ENCODE measurements around the gene ITPR1.

DNA sequence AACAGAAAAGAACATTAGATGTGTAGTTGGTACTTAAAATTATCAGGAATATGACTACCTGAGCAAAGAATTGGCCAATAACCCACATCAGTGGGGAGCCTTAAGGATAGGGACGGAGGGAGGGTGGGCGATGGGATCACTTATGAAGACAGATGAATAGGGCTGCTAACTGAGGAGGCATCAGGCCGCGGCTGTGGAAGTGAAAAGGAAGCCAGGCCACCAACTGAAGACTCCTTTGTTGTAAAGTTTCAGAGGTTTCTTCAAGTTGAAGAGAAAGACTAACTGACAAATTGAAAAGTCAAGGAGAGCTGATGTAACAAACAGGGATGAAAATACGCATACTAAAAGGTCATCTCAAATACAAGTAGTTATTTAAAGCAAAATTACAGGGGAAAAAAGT lies 350.5 kb downstream of the ITPR1 start:
- TF ChIP-seq, protein P1, sequence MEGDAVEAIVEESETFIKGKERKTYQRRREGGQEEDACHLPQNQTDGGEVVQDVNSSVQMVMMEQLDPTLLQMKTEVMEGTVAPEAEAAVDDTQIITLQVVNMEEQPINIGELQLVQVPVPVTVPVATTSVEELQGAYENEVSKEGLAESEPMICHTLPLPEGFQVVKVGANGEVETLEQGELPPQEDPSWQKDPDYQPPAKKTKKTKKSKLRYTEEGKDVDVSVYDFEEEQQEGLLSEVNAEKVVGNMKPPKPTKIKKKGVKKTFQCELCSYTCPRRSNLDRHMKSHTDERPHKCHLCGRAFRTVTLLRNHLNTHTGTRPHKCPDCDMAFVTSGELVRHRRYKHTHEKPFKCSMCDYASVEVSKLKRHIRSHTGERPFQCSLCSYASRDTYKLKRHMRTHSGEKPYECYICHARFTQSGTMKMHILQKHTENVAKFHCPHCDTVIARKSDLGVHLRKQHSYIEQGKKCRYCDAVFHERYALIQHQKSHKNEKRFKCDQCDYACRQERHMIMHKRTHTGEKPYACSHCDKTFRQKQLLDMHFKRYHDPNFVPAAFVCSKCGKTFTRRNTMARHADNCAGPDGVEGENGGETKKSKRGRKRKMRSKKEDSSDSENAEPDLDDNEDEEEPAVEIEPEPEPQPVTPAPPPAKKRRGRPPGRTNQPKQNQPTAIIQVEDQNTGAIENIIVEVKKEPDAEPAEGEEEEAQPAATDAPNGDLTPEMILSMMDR (conservative IDR thresholded peaks at IDR 0.05; ENCODE audit: low read depth in 2 of 2) = no peak
- TF ChIP-seq, protein P2, sequence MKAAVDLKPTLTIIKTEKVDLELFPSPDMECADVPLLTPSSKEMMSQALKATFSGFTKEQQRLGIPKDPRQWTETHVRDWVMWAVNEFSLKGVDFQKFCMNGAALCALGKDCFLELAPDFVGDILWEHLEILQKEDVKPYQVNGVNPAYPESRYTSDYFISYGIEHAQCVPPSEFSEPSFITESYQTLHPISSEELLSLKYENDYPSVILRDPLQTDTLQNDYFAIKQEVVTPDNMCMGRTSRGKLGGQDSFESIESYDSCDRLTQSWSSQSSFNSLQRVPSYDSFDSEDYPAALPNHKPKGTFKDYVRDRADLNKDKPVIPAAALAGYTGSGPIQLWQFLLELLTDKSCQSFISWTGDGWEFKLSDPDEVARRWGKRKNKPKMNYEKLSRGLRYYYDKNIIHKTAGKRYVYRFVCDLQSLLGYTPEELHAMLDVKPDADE (IDR thresholded peaks at IDR 0.05) = no peak
- no peak for TF ChIP-seq EZH2 (IDR thresholded peaks at IDR 0.05; ENCODE audit: low read depth, unreplicated experiment)
- TF ChIP-seq CREB1 (CRISPR knock-in tag; IDR thresholded peaks at IDR 0.05; ENCODE audit: low read depth) = no peak
- TF ChIP-seq, protein P3, sequence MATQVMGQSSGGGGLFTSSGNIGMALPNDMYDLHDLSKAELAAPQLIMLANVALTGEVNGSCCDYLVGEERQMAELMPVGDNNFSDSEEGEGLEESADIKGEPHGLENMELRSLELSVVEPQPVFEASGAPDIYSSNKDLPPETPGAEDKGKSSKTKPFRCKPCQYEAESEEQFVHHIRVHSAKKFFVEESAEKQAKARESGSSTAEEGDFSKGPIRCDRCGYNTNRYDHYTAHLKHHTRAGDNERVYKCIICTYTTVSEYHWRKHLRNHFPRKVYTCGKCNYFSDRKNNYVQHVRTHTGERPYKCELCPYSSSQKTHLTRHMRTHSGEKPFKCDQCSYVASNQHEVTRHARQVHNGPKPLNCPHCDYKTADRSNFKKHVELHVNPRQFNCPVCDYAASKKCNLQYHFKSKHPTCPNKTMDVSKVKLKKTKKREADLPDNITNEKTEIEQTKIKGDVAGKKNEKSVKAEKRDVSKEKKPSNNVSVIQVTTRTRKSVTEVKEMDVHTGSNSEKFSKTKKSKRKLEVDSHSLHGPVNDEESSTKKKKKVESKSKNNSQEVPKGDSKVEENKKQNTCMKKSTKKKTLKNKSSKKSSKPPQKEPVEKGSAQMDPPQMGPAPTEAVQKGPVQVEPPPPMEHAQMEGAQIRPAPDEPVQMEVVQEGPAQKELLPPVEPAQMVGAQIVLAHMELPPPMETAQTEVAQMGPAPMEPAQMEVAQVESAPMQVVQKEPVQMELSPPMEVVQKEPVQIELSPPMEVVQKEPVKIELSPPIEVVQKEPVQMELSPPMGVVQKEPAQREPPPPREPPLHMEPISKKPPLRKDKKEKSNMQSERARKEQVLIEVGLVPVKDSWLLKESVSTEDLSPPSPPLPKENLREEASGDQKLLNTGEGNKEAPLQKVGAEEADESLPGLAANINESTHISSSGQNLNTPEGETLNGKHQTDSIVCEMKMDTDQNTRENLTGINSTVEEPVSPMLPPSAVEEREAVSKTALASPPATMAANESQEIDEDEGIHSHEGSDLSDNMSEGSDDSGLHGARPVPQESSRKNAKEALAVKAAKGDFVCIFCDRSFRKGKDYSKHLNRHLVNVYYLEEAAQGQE (IDR thresholded peaks at IDR 0.05; ENCODE audit: unreplicated experiment) = no peak

Measured in GM23338 (cell line).